Neural progenitor cell (in vitro differentiated cells): ENCODE results near the gene CKMT1B.
"Not testable (repeated sequence)": the region's sequence is repeated elsewhere in the genome, so short reads cannot be mapped to it uniquely, and the experiment has no call there.

Experiments
- CTCF ChIP-seq: fragments of 200-600 bp; sonication (generic); IDR thresholded peaks from 2 replicates; pipeline ENCODE4 v1.5.1; 2017; ENCODE audit warnings: antibody characterized with exemption, mild to moderate bottlenecking
- EZH2 ChIP-seq: fragments of 200-600 bp; sonication (generic); IDR thresholded peaks from 2 replicates; pipeline ENCODE4 v1.6.1; 2017; ENCODE audit warnings: antibody characterized with exemption, mild to moderate bottlenecking, moderate library complexity
- EZH2phosphoT487 ChIP-seq: fragments of 200-600 bp; sonication (generic); IDR thresholded peaks from 2 replicates; pipeline ENCODE4 v1.6.1; 2017; ENCODE audit warnings: antibody characterized with exemption

GRCh38 chr15:43626937-43627336, 33.1 kb downstream of the CKMT1B start:
- not testable (repeated sequence) for TF ChIP-seq EZH2phosphoT487, CTCF, EZH2
